Upper lobe of left lung (tissue), 4 donors: ENCODE data around the gene GNB5.

Source experiments
- CTCF ChIP-seq, 6 experiments: fragments of 450-650 bp in 4 of 6; fragments of 200-600 bp in 2 of 6; sonication (generic) in 2 of 6; IDR thresholded peaks; one replicate each; pipeline ENCODE4 v1.5.1; 2016 to 2019; ENCODE audit warnings: antibody characterized with exemption in 6 of 6
- EP300 ChIP-seq, 4 donors: sonication (generic); formaldehyde crosslinking; IDR thresholded peaks; one replicate each; pipeline ENCODE4 v1.5.1; 2017; ENCODE audit warnings: antibody characterized with exemption in 4 of 4, control low read depth in 2 of 4

- no peak for TF ChIP-seq EP300 (IDR thresholded peaks at IDR 0.05)
- TF ChIP-seq CTCF (IDR thresholded peaks at IDR 0.05) = no peak
Measured at GRCh38 chr15:52234596-52235541, 43.7 kb upstream of the GNB5 start.
